Measurements from ENCODE around the gene TXNL4B. TPM values are rescaled to one million over a fixed set of nuclear protein-coding genes. Genes with fewer than 3 reads are reported as not detected.

Gene TXNL4B
- total RNA-seq = 3.6 TPM in 2 replicates

DNA sequence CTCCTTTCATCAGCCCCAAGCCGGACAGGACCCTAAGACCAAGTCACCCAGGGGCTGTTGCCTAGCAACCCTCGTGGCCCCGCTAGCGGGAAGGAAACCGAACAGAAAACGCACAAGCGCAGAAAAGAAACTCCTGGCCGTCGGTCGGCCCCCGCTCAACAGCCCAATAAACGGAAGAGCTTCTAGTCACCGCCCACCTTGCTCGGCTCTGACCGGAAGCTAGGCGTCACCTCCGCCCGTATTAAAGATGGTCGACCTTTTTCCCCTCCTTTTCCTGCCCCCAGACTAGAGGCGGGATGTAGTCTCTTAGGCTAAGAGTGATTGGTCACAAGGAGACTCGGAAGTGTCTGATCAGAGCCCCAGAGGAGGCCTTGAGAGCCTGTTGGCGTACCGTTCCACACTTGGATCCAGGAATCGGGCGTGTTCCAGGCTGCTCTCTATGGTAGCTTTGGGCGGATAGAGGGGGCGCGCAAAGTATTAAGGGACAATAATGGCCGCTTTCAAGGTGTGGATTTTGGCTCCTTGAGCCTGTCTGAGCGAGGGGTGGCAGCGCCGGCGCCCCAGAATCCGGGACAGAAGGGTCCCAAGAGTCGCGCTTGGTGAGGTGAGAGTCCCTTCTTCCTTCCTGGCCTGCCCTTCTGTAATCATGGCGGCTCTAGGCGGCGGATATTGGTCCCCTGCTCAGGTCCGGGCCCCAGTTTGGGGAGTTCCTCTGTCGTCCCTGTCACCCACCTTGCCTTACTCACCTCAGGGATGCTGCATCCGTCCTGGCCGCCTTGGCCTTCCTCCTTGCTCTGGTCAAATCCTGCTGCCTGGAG is at the start of gene TXNL4B, which contains the start of gene DHX38:
Gene TXNL4B, minus strand, starts transcription at position 173 of the 818 bp plus-strand sequence. CDS start 2,871 bp downstream, outside the sequence.
Gene DHX38, plus strand, starts transcription at position 400 of the 818 bp plus-strand sequence. CDS start 2,311 bp downstream, outside the sequence.

DNA sequence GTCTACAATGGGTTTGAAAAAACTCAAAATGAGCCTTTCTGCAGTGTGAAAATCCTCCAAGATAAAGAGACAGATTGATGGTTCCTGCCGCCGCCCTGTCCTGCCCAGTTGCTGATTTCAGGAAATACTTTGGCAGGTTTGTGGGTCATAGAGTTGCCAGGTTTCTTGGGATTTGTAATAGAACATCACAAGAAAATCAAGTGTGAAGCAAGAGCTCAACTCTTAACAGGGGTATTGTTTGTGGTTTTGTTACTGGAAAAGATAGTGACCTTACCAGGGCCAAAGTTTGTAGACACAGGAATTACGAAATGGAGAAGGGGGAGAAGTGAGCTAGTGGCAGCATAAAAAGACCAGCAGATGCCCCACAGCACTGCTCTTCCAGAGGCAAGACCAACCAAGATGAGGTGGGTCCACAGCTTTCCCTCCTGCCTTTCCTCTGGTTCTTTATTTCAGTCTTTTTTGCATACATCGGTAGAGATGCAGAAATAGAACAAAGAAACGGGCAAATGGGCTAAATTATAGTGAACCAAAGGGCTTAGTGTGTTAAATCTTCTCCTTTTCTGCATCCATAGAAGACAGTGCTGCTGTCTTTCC is 39.1 kb downstream of the TXNL4B start, which contains the start of gene HP:
Gene HP, plus strand, starts transcription at position 252 of the 594 bp plus-strand sequence. Its CDS starts 148 bp downstream, at position 400.

Other genes with a start within 250 kb of the TXNL4B start
- gene ATXN1L, start 247.6 kb downstream of the TXNL4B start, total RNA-seq = 8.1 and 11.6 TPM in 2 replicates
- gene ZNF821, start 209.4 kb downstream of the TXNL4B start, total RNA-seq = 5.5 TPM in 2 replicates
- 168 and 175 TPM in 2 replicates for gene IST1, start 198.1 kb downstream of the TXNL4B start, total RNA-seq
- not detected in 2 replicates for gene PKD1L3, start 93.2 kb downstream of the TXNL4B start, total RNA-seq
- 5.1 and 8.3 TPM in 2 replicates for gene DHODH, start 84.9 kb downstream of the TXNL4B start, total RNA-seq
- gene HP, start 39.1 kb downstream of the TXNL4B start, total RNA-seq = not detected in 2 replicates
- gene HPR, start 30.4 kb downstream of the TXNL4B start, total RNA-seq = not detected in 2 replicates
- 38.6 and 83.9 TPM in 2 replicates for gene DHX38, start 227 bp upstream of the TXNL4B start, total RNA-seq
- gene PMFBP1, start 78.5 kb upstream of the TXNL4B start, total RNA-seq = 1.3 TPM in 1 of 2 replicates, not detected in the other